ENCODE measurements around the gene ARHGEF28.

DNA sequence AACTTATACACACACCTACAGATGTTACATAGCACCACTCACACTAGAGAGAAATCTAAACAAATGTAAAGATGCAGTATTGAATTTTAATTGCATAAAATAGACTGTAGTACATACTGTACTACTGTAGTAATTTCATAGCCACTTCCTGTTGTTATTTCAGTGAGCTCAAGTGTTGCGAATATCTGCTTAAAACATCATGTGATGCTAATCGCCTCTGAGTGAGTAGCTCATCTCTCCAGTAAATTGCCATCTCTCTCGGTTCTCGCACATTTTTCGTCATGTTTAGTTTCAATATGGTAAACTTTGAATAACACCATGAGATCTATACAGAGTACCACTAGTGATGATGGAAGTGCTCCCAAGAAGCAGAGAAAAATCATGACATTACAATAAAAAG, 22.0 kb upstream of the ARHGEF28 start:
- no peak for TF ChIP-seq CTCF (IDR thresholded peaks at IDR 0.05)
- no peak for TF ChIP-seq POLR2A (IDR thresholded peaks at IDR 0.05)

Data from right lobe of liver (tissue), 4 donors.